HT1080 (cell line): ENCODE data around the gene PDCD1. TPM values are rescaled to one million over a fixed set of nuclear protein-coding genes. Genes with fewer than 3 reads are reported as not detected.
"Not testable (repeated sequence)": the region's sequence is repeated elsewhere in the genome, so short reads cannot be mapped to it uniquely, and the experiment has no call there.

ENCODE experiments used
- DNase-seq: peaks from one replicate; pipeline ENCODE4 v3.0.0-alpha.2; 2015; ENCODE audit warnings: low read depth
- total RNA-seq: library from RNA; depleted of rRNA; stranded (reverse); fragments of >200 nt; shearing (Covaris generic); gene quantifications from 2 replicates; pipeline ENCODE4 v1.2.3, GENCODE V29; 2014; rRNA removed

PDCD1 gene
- total RNA-seq, 1 experiment from 2014 or later: not detected

- no peak for DNase-seq
Observed at GRCh38 chr2:241801611-241802420, 56.9 kb downstream of the PDCD1 start.

DNA sequence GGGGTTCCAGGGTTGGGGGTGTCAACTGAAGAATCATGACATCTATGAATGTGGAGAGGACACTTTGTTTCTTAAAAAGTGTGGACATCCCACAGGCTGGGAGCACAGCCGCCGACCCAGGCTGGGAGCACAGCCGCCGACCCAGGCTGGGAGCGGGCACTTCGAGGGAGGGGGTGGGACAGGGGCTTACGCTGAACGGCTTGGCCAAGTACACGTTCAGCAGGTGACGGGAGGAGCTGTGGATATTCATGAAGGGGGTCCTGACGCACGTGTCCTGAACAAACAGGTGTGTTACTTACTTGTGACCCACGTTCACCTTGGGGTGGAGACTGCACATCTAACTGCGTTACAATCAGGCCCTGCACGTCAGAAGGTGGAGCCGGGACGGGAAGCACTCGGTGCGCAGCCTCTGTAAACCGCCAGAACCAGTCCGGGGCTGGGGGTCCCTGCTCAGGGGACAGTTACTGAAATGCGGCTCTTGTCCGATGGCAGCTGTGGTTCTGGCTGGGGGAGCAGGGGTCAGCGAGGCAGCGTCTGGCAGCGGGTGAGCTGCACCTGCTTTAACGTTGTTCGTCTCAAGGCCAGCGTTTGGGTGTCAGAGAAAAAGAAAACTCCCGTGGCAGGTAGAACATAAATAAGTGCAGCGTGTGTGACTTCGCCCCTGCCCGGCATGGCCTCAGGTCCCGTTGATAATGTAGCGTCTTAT, 58.3 kb downstream of the PDCD1 start:
- not testable (repeated sequence) for DNase-seq

Other genes with a start within 250 kb of the PDCD1 start
- gene THAP4, start 221.7 kb downstream of the PDCD1 start, total RNA-seq: 103 TPM in 2 replicates
- gene ATG4B, start 221.2 kb downstream of the PDCD1 start, total RNA-seq: 67.6 and 69.7 TPM in 2 replicates
- 142 and 151 TPM in 2 replicates for gene DTYMK, start 172.1 kb downstream of the PDCD1 start, total RNA-seq
- gene ING5, start 156.9 kb downstream of the PDCD1 start, total RNA-seq: 29.7 and 32.2 TPM in 2 replicates
- gene D2HGDH, start 124.3 kb downstream of the PDCD1 start, total RNA-seq: 14.5 and 15.3 TPM in 2 replicates
- gene GAL3ST2, start 82.1 kb downstream of the PDCD1 start, total RNA-seq: not detected in 2 replicates
- gene NEU4, start 49.7 kb downstream of the PDCD1 start, total RNA-seq: 1.4 TPM in 1 of 2 replicates, not detected in the other
- gene RTP5, start 10.8 kb upstream of the PDCD1 start, total RNA-seq: not detected in 2 replicates